Measurements from ENCODE around the gene LRIG3.

The LRIG3 gene

DNA sequence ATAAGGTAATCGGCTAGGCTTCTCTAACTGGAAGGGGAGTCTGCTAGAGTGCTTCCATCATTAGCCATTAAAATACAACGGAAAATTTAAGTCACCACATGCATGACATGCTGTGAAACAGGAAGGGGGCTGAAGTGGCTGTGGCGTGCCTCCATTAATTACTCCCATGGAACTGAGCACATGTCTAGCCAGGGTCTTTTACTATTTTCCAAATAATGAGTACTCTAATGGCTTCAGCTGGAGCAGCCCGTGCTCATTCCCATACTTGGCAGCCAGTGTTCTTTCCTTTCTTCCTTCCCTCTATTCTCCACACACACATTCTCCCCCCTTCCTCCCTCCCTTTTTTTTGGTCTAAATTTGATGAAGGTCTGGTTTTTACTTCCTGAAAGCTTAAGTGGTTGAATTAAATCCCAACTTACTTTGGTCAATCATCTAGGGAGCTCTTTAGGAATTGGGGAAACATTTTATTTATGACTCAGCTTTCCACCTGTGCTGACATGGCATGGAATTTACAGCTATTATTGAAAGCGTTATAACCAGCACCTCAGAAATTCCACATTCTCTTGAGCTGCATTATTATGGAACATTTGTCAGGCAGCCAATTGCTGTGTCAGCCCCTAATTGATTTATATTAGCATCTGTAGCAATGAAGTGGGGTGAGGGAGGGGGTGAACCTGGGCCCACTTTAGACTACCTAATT lies 72.3 kb downstream of the LRIG3 start:
- FAIRE-seq = no peak

DNA sequence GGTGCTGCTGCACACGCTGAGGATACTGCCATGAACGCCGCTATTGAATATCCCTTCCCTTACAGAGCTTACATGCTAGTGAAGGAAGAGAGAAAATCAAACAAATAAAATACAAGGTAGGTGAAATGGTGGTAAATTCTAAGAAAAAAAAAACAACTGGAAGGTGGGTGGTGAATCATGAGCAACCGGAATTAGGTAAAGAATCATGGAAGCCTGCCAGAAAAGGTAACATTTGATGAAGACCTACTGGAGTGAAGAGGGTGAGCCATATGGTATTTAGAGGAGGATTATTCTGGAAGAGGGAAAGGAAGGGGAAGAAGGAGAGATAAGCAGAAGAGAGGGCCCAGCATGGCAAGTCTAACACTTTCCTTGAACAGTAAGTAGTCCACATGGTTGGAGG lies 76.1 kb downstream of the LRIG3 start:
- no peak for FAIRE-seq

DNA sequence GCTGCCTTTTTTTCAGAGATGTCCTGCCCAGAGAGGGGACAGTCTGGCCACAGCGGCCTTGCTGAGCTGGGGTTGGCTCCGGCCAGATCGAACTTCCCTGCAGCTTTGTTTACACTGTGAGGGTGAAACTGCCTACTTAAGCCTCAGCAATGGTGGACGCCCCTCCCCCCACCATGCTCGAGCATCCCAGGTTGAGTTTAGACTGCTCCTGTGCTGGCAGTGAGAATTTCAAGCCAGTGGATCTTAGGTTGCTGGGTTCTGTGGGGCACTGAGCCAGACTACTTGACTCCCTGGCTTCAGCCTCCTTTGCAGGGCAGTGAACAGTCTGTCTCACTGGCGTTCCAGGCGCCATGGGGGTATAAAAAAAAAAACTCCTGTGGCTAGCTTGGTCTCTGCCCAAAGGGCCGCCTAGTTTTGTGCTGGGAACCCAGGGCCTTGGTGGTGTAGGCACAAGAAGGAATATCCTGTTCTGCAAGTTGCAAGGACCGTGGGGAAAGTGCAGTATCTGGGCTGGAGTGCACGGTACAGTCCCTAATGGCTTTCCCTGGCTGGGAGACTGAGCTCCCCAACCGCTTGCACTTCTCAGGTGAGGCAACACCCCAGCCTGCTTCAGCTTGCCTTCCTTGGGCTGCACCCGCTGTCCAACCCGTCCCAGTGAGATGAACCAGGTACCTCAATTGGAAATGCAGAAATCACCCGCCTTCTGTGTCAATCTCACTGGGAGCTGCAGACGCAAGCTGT lies 79.1 kb downstream of the LRIG3 start:
- no peak for FAIRE-seq

DNA sequence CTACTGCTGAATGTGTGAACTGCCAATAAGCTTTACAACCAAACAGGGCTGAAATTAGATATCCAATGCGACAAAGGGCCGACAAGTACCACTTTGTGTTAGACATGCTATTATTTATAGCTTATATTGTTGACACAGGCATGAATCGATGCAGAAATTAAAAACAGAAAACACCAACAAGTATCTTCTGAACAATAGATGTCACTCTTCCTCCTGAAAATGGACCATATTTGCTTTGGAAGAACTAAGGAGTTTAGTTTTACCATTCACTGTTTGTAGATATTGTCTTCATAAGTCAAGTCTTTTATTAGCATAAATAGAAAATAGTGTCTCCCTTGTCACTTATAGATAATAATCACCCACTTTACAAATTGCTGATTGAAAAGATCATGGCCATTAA lies 86.5 kb downstream of the LRIG3 start:
- no peak for FAIRE-seq

DNA sequence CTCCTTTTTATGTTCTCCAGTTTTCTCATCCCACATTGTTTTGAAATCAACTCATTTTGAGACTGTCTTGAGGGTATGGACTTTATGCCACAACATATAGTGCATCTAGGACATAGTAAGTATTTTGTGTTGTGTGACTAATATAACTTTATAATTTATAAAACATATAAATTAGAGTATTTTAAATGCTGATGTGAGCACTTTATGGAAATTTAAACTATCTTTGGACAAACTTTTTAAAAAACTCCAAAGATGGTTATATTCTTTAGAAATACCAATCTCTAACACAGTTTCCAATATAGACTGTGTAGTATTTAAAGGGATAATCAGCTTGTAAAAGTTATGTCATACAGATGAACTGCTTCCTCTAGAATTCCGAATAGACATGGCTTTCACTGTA lies 87.4 kb downstream of the LRIG3 start:
- FAIRE-seq = no peak
